Measurements from ENCODE around the gene TRPV3.
"Not testable (repeated sequence)": the region's sequence is repeated elsewhere in the genome, so short reads cannot be mapped to it uniquely, and the experiment has no call there.

TRPV3 gene

DNA sequence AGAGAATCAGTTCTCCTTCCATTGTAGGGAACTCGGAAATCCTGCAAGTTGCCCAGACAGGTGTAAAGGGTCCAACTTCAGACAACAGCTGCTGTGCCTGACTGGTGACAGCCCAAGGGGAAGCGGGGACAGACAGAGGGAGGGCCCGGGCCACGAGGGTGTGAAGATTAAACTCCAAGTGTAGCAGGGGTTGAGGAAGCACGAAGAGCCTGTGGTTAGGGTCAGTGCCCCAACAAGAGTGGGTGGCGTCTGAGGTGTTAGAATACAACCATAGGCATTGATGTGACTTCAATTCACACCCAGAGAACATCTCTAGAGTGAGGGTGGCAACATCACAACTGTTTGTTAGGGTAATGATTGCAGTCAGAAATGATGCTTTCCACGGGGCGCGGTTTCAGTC lies 42.7 kb downstream of the TRPV3 start:
- DNase-seq = no peak

GRCh38 chr17:3514167-3514566 lies 43.4 kb downstream of the TRPV3 start:
- not testable (repeated sequence) for DNase-seq

DNA sequence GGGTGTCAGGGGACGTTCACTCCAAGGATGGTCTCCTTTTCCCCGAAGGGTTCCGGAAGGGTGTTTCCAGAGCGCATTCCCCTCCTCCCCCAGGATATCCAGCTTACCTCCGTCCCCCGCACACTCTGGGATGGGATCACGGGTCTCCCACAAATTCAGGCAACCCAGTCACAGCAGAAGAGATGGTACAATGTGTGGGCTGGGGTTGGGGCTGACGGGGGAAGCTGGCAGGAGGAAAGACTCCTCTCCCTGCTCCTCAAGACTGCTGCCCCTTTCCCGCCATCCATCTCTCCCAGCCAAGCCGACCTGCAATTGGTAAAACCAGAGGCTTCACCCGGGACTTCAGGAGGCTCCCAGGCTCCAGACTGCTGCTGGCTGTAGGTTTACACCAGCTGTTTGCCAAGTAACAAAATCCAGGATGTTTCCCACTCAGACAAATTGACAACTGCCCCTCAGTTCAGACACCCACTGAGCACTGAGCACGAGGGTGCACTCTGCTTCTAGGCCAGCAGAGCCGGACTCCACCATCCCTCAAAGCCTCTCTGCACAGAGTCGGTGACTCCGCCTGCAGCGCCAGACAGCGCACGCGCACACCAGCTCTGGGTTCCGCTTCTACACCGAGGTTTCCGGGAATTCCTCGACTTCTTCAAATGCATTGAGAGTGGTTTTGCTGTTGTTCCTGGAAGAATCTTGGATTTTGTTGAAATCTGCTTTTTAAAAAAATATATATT lies 44.1 kb downstream of the TRPV3 start:
- DNase-seq = peak; percentile 87

DNA sequence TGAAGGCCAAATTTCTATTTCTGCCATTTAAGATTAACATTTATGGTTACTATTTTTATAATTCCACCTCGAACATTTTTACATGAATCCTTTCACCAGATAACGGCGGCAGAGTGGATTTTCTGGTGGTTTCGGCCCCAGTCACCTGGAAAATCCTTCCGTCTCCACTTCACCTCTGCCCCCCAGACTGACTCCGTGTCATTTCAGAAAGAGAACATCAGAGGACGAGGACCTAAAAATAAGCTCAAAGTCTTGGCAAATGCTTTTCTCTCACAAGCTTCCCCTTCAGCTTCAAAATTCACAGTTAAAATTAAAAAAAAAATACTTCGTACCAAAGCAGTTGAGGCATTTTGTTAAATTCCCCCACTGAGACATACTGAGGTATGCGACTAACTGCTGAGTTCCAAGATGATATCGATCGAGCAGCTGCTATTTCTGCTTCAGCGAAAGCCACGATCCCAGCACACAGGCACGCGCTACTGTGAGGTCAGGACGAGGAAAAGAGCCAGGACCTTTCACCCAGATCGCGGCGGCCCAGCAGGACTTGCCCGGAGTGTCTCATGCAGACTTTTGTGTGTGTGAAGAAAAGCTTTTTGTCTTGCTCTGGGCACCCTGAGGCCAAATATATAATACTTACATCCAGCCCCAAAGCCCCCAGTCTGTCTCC lies 45.0 kb downstream of the TRPV3 start:
- peak; percentile 31 for DNase-seq

- DNase-seq = no peak
Measured at GRCh38 chr17:3511852-3512504, 45.6 kb downstream of the TRPV3 start.

DNA sequence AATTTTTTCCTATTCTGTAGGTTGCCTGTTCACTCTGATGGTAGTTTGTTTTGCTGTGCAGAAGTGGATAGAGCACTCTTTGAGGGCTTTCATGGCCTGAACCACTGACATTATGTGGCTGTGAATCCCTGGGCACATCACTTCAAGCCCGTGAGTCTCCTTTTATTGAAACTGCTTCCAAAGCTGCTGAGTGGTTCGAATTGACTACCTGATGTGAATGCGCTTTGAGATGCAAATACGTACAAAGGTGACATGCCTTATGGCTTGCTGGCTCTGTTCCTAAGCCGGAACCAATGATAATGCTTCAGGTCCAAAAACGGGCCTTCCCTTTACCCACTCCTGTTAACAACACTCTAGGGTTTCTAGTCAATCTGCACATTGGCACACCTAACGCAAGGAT lies 47.5 kb downstream of the TRPV3 start:
- DNase-seq = no peak

DNA sequence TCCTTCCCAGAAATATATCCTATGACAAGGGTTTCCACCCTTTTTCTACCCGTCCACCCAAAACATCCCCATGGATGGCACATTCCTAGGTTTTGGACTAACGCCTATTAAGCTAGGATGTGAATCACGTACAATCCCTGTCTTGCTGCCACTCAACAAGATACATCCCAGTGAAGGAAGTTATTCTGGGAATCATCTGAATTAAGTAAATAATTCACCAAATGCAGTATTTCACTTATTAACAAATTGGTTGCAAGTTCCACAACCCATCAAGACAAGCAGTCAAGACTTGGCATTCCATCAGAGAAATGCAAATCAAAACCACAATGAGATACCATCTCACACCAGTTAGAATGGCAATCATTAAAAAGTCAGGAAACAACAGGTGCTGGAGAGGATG lies 49.7 kb downstream of the TRPV3 start:
- no peak for DNase-seq

GRCh38 chr17:3507071-3507470 lies 50.5 kb downstream of the TRPV3 start:
- no peak for DNase-seq

GRCh38 chr17:3506054-3506453 lies 51.6 kb downstream of the TRPV3 start:
- DNase-seq = no peak

GRCh38 chr17:3505008-3505407 lies 52.6 kb downstream of the TRPV3 start:
- no peak for DNase-seq

DNA sequence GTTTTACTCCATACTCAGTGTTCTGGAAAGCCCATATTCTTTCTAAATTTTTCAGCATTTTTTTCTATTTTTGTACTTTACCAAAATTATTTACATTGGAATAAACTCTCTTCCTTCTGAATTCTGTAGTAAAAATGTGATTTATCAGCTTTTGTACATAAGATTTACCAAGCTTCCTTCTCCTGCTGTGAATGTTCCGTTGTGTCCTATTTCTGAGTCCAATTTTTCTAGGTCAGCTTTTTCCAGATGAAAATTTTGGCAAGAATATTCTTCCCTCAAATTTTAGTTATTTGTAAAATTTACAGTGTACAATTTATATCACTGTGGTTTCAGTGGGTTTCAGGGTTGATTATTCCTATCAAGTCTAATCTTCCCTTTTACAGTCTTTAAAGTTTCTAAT lies 54.3 kb downstream of the TRPV3 start:
- DNase-seq = no peak

GRCh38 chr17:3502466-3502865 lies 55.1 kb downstream of the TRPV3 start:
- DNase-seq = no peak

DNA sequence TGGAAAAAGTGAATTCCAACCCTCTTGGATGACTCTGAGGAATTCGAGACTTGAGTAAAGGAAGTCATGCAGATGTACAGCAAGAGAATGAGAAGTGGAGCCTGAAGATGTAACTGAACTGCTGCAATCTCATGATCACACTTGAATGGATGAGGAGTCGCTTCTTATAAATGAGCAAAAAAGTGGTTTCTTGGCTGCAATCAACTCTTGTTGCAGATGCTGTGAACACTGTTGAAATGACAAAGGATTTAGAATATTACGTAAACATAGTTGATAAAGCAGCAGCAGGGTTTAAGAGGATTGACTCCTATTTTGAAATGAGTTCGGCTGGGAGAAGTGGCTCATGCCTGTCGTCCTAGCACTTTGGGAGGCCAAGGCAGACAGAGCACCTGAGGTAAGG lies 56.3 kb downstream of the TRPV3 start:
- no peak for DNase-seq

GRCh38 chr17:3497101-3497500 lies 60.5 kb downstream of the TRPV3 start:
- DNase-seq = no peak

- no peak for DNase-seq
Measured at GRCh38 chr17:3485481-3486068, 72.0 kb downstream of the TRPV3 start.

- DNase-seq = no peak
Measured at GRCh38 chr17:3482852-3483251, 74.8 kb downstream of the TRPV3 start.

DNA sequence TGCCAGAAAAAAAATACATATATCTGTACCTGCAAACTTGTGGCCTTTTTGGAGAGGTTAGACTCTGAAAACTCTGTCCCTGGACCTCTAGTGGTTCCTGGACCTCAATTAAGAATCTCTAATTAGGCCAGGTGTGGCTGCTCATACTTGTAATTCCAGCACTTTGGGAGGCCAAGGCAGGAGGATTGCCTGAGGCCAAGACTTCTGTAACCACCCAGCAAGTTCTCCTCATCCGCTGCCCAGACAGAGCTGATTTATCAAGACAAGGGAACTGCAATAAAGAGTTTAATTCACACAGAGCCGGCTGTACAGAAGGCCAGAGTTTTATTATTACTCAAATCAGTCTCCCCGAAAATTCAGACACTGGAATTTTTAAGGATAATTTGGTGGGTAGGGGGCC lies 77.6 kb downstream of the TRPV3 start:
- no peak for DNase-seq

- no peak for DNase-seq
Measured at GRCh38 chr17:3475812-3476610, 81.6 kb downstream of the TRPV3 start, which contains the start of gene ASPA. Gene ASPA (plus strand): TSS chr17:3475997. CDS start chr17:3476160, 163 bp downstream.

GRCh38 chr17:3475251-3475685 lies 82.3 kb downstream of the TRPV3 start:
- no peak for DNase-seq

GRCh38 chr17:3474212-3474611 lies 83.4 kb downstream of the TRPV3 start:
- DNase-seq = no peak

GRCh38 chr17:3472137-3472536 lies 85.5 kb downstream of the TRPV3 start:
- no peak for DNase-seq

- DNase-seq = no peak
Measured at GRCh38 chr17:3471599-3471998, 86.0 kb downstream of the TRPV3 start, which contains the start of gene SPATA22. Gene SPATA22 (minus strand): TSS chr17:3471819. CDS start chr17:3469325, 2,494 bp downstream.

- no peak for DNase-seq
Measured at GRCh38 chr17:3469529-3469928, 88.1 kb downstream of the TRPV3 start.
